HepG2 (cell line): ENCODE data around the gene OR2L8.

Experiments
- CEBPG ChIP-seq: IDR thresholded peaks from 2 replicates; pipeline ENCODE4 v1.6.1; 2016
- RFX5 ChIP-seq: IDR thresholded peaks from 2 replicates; pipeline ENCODE4 v1.6.1; 2011; ENCODE audit warnings: low read depth, low read length, improper control_type of control experiment
- TARDBP ChIP-seq: sonication (generic); formaldehyde crosslinking; IDR thresholded peaks from 2 replicates; pipeline ENCODE4 v1.8.0; 2022; ENCODE audit warnings: mild to moderate bottlenecking, missing genetic modification reagents
- ZNF274 ChIP-seq: sonication (generic); formaldehyde crosslinking; IDR thresholded peaks from 2 replicates; pipeline ENCODE4 v1.5.1; 2020; ENCODE audit warnings: mild to moderate bottlenecking, missing genetic modification reagents
- TF ChIP-seq, protein P1 (sequence below): sonication (generic); formaldehyde crosslinking; IDR thresholded peaks from 2 replicates; pipeline ENCODE4 v1.4.0; 2020; ENCODE audit warnings: missing genetic modification reagents, borderline replicate concordance
- TF ChIP-seq, protein P2 (sequence below): IDR thresholded peaks from 2 replicates; pipeline ENCODE4 v1.6.1; 2016
- TF ChIP-seq, protein P3 (sequence below): sonication (generic); formaldehyde crosslinking; IDR thresholded peaks from 2 replicates; pipeline ENCODE4 v1.5.0; 2020; ENCODE audit warnings: mild to moderate bottlenecking, missing genetic modification reagents, moderate library complexity

DNA sequence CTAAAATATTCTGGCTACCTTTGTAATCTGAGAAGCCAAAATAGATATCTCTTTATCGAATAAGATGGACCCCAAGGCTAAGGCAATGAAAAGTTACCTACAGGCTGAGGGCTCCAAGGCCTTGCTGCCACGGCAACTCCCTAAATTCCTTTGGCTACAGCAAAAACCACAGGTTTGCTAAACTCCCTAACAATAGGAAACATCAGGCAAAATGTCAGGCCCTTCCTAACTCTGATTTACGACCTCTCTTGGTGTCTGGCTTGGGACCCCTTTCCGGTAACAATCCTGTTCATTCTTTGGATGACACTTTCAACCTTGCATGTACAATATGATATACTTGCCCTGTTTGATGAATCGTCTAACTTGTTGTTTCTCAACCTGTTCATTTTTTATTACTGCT lies 39.9 kb upstream of the OR2L8 start:
- TF ChIP-seq, protein P1, sequence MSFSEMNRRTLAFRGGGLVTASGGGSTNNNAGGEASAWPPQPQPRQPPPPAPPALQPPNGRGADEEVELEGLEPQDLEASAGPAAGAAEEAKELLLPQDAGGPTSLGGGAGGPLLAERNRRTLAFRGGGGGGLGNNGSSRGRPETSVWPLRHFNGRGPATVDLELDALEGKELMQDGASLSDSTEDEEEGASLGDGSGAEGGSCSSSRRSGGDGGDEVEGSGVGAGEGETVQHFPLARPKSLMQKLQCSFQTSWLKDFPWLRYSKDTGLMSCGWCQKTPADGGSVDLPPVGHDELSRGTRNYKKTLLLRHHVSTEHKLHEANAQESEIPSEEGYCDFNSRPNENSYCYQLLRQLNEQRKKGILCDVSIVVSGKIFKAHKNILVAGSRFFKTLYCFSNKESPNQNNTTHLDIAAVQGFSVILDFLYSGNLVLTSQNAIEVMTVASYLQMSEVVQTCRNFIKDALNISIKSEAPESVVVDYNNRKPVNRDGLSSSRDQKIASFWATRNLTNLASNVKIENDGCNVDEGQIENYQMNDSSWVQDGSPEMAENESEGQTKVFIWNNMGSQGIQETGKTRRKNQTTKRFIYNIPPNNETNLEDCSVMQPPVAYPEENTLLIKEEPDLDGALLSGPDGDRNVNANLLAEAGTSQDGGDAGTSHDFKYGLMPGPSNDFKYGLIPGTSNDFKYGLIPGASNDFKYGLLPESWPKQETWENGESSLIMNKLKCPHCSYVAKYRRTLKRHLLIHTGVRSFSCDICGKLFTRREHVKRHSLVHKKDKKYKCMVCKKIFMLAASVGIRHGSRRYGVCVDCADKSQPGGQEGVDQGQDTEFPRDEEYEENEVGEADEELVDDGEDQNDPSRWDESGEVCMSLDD (CRISPR knock-in tag) = no peak
- TF ChIP-seq TARDBP (CRISPR knock-in tag) (no peak), ZNF274 (CRISPR knock-in tag) (no peak), CEBPG (CRISPR knock-in tag) (no peak), RFX5 (no peak)
- TF ChIP-seq, protein P2, sequence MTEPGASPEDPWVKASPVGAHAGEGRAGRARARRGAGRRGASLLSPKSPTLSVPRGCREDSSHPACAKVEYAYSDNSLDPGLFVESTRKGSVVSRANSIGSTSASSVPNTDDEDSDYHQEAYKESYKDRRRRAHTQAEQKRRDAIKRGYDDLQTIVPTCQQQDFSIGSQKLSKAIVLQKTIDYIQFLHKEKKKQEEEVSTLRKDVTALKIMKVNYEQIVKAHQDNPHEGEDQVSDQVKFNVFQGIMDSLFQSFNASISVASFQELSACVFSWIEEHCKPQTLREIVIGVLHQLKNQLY (CRISPR knock-in tag) = no peak
- TF ChIP-seq, protein P3, sequence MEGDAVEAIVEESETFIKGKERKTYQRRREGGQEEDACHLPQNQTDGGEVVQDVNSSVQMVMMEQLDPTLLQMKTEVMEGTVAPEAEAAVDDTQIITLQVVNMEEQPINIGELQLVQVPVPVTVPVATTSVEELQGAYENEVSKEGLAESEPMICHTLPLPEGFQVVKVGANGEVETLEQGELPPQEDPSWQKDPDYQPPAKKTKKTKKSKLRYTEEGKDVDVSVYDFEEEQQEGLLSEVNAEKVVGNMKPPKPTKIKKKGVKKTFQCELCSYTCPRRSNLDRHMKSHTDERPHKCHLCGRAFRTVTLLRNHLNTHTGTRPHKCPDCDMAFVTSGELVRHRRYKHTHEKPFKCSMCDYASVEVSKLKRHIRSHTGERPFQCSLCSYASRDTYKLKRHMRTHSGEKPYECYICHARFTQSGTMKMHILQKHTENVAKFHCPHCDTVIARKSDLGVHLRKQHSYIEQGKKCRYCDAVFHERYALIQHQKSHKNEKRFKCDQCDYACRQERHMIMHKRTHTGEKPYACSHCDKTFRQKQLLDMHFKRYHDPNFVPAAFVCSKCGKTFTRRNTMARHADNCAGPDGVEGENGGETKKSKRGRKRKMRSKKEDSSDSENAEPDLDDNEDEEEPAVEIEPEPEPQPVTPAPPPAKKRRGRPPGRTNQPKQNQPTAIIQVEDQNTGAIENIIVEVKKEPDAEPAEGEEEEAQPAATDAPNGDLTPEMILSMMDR (CRISPR knock-in tag) = no peak
